ENCODE results near the gene ROR2.
"Not testable (repeated sequence)": the region's sequence is repeated elsewhere in the genome, so short reads cannot be mapped to it uniquely, and the experiment has no call there.

ROR2 gene

DNA sequence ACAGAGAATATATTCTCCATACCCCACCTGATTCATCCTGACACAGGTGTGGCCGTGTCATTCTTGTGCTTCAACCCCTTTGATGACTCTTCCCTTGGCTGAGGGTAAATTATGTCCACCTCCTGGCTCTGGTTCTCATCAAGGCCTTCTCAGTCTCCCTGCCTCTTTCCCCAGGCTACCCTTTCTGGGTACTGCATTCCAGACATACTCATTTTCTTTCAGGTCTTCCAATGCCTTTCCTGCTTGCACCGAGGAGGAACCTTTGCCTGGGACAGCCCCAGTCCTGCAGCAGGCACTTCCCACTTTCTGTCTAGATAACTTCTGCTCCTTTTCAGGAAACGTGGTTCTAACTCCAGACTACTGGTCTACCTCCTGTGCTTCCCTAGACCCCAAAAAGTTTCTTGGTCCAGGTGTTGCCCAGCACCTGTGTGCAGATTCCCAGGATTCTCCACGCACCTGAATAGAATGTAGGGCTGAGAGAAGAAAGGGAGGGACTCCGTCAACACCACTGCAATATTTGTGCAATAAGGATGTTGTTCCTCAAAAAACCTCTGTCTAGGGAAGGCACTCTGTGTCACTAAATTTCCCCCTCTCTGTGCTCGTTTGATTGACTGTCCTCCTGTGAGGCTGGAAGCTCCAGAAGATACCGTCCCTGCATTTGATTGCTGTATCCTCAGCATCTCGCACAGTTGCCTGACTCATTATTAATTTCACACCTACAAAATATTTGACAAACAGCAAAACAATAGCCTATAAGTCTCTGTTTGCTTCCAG lies 271.0 kb downstream of the ROR2 start:
- DNase-seq (ENCODE audit: low read depth) = no peak

DNA sequence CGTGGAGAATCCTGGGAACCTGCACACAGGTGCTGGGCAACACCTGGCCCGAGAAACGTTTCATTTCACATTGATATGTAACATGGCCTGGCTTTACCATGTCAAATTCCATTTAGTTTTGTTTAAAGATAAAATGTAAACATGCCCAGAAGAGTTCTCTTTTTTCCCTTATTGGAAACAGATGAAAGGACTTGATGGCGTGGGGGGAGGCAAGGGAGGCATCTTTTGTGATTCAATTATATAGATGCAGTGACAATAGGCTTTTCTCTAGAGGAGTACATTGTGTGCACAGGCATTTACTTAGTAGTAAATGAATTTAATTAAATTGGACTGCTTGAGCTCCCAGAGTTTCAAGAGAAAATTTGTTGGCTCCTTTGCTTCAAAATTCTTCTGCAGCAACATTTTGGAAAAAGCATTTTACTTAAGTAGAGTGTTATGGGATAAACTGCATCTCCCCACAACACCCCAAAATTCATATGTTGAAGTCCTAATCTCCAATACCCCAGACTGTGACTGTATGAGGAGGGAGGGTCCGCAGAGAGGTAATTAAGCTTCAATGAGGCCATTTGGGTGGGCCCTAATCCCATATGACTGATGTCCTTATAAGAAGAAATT lies 272.1 kb downstream of the ROR2 start:
- DNase-seq (ENCODE audit: low read depth) = no peak

DNA sequence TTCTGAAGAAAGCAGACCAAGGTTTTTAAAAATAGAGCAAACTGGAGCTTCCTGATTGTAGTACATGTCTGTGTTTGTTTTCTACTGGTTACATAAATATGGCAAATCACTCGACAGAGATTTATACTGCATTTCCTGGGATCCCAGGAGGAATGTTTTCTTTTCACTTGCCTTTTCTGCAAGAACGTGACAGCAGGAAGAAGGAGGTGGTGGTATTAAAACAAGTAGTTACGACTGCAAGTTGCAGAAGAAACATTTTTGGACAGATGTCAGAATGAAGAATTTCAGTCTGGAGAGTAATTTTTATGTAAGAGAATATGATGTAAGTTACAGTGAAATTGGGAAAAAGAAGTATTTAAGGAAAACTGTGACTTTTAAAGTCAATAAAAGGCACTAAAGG lies 272.7 kb downstream of the ROR2 start:
- no peak for DNase-seq (ENCODE audit: low read depth)

DNA sequence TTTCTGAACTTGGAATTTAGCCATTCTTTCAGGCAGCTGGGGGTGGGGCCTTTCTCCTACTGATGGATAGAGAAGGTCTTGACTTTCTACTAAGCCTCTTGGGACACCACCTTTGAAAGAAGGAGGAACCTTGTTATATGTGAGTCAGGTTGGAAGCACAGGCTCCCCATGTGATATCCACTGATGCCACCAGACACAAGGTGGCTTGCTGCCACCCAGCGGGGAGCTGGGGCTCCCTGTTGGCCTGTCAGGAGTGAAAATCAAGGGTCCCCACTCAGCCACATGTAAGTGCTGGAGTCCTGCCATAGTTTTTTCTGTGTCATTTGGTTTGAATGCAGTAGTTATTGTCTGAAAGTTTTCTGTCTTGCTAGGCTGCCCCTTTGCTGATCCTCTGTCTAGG lies 274.0 kb downstream of the ROR2 start:
- DNase-seq (ENCODE audit: low read depth) = peak; percentile 28

DNA sequence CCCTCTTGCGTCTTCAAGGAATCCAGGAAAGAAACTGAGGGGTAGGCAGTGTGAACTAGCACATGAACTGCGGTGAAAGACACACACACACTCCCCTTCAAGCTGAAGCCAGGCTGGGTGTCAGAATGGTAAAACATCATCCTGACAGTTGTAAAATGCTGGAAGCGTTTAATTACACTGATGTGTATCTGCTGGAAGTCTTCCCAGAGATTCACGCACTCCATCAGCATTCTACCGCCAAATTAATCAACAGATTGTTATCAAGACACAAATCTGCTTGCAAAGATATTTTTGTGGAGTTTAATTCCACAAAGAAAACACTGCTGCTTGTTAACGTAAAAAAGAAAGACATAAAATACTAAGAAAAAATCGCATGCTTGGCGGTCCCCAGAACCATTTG lies 285.4 kb downstream of the ROR2 start:
- no peak for DNase-seq (ENCODE audit: low read depth)

DNA sequence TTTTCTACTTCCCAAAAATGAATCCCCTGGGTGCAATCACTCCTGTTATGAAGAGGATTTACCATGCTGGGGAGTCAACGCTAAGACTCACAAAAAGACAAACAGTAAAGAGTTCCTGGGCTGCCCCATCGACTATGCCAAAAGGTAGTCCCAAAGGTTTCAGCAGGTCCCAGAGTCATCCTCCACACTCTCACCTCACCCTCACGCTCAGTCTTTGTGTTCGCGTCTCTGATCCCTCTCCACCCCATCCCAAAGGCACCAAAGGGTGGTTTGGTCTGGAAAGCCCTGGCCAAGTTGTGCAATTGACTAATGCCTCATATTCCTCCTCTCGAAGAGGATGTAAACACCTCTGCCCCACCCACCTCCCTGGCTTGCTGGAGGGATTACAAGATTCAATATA lies 286.2 kb downstream of the ROR2 start:
- DNase-seq (ENCODE audit: low read depth) = no peak

DNA sequence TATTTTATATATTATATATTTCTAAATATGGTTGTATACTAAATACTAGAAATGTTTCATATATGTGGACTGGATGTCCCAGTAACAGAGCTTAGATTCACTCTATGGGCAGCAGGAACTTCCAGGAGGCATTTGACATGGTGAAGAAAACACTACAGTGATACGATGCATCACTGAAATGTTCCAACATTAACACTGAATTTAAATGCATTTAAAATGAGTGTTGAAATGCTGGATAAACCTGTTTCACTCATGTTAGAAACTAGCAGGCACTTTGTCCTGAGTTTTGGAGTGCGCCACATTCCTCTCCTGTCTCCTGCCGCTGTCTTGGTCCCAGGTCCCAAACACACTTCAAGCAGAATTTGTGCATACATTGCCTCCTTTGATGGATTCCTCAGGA lies 288.6 kb downstream of the ROR2 start:
- DNase-seq (ENCODE audit: low read depth) = no peak

DNA sequence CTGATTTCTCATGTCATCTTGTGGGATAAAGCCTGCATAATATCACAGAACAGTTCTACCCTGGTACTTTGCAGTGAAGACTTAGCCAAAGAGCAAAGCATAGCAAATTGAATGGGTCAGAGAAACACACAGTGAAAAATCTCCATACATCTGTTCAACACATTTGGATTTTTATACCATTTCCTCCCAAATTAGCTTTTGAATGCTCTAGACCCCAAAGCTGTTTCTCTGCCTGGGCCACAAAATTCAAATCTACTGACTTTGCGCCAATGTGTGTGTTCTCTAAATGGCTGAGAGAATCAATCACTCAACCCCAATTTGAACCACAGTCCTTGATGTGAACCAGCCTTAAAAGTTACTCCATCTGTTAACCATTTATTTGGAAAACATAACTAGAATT lies 289.5 kb downstream of the ROR2 start:
- DNase-seq (ENCODE audit: low read depth) = no peak

DNA sequence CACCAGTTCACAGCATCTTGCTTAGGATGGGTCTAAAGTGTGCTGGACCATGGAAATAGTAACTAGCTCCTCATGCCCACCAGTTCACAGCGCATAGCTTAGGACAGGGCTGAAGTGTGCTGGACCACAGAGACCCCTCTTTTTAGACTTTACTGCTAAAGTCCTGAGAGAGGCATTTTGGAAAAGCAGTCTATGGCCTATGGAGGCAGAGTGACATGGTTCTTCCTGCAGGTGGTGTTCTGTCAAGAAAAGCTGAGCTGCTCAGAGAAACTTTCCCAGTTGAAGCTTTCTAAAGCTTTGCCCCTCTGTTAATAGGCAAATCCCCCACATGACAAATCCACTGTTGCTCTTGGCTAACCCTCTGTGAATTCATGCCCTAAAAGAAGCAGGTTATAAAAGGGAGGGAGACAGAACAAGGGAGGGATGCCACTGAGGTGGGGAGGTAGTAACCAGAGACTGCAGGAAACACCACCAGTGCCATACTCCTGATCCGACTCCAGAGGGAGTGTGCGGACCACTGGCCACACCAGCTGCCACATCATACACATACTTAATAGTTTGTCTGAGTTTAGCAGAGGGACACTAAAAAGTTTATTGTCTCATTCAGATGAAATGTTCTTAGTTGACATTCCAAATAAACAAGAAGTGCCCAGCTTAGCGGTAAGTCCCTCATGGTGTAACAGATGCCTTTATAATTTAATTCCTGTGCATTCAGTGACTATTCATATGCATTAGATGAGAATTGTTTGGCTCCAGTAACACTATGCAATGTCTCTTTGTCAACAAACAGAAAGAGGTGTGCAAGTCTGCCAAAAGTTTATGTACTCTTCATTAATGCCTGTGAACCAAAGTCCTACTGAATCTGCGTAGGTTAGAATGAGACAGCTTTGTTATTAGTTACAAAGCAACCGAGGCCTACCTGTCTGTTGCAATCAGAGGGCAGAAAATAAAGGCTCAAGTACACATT lies 290.2 kb downstream of the ROR2 start:
- DNase-seq (ENCODE audit: low read depth) = peak; percentile 39

DNA sequence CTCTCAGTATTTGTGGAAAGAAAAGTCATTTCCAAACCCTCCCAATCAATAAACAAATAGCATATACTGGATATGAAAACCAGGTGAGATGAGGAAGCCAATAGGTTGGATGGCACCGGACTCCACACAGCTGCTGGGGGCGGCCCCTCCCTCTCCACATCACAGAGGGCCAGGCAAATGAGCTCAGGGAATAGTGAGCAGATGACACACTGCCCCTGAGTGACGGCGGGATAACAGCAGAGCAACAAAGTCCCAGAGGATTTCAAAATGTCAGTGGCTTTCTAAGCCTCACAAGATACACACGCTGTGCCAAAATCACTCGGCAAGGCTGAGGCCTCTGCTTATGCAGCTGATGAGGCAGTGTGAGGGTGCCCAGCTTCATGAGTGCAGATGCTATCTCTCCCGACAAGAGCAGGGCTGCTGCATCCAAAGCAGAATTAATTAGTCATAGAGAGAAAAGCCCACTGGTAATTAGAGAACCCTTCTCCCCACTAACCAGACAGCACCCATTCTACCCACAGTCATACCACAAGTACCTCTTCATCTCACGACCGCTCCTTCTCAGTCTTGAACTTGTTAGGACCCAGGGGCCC lies 291.4 kb downstream of the ROR2 start:
- DNase-seq (ENCODE audit: low read depth) = no peak

DNA sequence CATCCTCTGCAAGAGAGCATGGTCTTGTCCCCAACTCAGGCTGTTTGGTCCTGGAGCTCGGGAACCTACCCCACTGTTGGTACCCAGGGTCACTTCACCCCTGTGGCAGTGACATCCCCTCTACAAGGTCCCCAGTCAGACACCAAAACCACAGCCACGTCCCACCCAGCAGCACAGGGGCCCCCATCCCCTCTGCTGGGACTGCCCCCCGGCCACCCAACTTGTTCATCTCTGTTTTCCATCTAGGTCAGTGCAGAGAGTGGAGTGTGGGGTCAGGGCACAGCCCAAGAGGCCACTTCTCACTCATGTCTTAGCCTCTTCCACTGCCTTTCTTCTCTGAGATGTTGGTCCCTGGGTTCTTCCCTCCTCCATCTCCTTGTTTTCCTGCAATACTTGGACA lies 292.5 kb downstream of the ROR2 start:
- DNase-seq (ENCODE audit: low read depth) = no peak

DNA sequence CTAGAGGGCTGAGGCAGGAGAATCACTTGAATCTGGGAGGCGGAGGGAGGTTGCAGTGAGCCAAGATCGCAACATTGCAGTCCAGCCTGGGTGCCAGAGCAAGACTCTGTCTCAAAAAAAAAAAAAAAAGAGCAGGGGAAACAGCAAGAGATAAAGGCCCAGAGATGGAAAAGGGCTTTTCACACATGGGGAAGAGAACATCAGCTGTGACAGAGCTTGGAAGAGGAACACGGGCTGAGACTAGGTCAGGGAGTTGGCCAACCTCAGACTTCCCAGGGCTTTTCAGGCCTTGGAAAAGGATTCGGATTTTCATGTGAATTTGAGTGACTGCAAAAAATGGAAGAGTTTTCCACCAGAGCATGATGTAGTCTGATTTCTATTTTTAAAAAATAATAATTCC lies 294.4 kb downstream of the ROR2 start:
- no peak for DNase-seq (ENCODE audit: low read depth)

DNA sequence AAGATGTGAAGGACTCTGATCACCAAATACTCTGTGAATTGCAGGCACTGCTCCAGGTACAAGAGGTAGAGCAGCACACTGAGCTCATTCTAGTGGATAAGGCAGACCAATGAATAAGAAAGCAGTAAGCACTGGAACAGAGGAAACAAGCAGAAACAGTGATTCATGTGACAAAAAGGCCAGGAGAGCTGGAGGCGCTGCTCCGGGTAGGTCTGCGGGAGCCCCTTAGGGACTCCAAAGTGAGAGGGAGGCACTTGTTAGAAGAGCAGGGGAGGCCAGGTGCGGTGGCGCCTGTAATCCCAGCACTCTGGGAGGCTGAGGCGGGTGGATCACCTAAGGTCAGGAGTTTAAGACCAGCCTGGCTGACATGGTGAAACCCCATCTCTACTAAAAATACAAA lies 294.8 kb downstream of the ROR2 start:
- DNase-seq (ENCODE audit: low read depth) = no peak

DNA sequence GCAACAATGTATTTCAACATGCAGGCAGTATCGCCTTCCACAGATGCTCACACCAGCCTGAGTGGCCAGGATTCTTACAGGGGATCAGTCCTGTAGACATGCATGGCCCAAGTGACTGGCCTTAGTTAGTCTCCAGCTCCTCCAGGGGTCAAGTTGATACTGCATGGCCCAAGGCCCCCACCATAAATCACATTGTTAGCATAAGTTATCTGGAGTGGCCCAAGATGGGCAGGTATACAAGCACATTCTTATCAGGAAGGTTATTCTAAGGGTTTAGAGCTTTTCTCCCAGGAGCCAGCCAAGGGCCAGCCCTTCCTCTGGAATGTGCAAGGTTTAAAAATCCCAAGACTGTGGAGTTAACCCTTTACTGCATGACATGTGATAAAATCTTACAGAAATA lies 295.5 kb downstream of the ROR2 start:
- DNase-seq (ENCODE audit: low read depth) = no peak

DNA sequence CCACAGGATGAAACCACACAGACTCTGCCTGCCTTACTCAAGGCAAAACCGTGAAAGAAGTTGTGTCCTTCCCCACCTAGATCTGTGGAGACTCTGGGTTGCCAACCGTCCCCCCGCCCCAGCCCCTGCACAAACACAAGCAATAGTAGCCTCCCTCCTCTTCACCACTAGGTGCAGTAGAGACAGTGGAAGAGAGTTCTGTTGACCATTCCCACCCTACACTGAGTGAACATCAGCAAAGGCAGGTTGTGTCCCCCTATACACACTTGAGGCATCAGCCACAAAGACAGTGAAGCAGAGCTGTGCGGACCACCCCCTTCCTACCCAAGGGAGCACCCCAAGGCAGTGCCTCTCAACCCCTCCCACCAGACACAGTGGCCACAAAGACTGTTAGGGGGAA lies 302.7 kb downstream of the ROR2 start:
- DNase-seq (ENCODE audit: low read depth) = no peak

DNA sequence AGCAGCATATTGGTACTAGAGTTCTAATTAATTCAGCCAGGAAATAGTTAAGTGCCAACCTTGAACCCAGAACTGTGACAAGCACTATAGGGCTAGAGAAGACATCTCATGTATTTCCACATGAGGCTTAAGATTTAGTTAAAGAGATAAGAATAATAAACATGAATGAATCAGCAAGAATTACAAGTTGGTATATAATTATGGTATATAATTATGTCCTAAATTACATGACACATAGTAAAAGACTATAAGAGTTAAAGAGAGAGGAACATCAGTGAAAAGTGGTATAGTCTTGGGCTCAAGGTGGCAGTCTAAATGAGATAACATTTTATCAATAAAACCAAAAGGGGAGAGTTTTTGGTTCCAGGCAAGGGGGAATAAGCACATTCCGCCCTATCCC lies 303.3 kb downstream of the ROR2 start:
- DNase-seq (ENCODE audit: low read depth) = no peak

DNA sequence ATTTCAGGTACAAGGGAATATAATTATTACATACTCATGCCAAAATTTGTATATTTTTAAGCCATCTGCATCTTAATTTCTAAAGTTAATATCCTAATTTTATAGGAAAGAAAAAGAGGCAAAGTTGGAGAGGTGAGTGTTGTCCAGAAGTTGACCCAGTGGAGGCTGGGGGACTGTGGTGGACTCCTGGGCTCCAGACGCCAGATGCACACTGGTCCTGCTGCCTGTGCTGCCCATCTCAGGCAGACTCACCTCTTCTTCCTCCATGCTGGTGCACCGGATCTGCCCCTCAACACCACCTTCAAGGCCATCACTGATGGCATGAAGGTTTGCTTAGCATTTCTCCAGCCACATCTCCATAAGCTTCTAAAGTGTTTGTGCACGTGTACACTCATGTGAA lies 305.6 kb downstream of the ROR2 start:
- no peak for DNase-seq (ENCODE audit: low read depth)

DNA sequence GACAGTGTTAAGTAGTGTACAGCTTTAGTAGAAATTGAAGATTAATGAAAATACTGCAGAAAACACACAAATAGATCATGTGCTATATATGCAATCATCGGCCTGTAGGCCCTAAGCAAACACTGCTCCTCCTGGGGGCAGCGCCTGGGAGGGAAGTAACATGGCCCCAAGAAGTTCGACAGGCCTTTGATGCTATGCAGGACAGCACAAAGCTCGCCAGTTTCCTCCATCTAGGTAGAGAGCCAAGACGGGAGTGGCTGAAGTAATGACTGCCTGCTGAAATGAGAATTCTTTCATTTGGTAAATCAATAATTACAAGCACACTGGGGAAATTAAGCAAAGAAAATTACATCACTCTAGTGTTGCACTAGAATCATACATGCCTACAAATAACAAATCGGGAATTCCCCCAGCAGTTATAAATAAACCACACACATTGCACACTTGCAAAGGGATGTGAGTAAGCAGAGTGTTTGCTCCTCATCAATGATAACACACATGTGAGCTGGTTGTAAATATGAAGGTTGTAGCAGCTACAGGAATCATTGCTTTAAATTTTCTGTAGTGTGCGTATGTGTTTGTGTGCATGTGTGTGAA lies 306.4 kb downstream of the ROR2 start:
- DNase-seq (ENCODE audit: low read depth) = no peak

DNA sequence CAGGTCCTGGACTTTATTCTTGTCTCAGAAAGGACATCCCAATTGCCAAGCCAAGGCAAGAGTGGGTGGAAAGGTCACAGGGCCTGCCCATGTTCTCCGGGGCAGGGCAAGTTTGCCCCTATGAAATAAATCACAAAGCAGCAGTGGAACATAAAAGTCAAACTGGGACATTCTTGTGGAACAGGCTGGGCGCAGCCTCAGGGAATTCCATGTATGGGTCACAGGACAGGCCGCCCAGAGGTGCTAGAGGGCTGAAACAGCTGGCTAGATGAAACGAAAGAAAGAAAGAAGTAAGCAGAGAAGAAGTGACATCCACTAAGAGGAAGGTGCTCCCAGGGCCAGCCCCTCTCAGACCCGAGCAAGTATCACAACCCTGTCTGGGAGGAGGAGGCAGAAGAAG lies 307.3 kb downstream of the ROR2 start:
- no peak for DNase-seq (ENCODE audit: low read depth)

DNA sequence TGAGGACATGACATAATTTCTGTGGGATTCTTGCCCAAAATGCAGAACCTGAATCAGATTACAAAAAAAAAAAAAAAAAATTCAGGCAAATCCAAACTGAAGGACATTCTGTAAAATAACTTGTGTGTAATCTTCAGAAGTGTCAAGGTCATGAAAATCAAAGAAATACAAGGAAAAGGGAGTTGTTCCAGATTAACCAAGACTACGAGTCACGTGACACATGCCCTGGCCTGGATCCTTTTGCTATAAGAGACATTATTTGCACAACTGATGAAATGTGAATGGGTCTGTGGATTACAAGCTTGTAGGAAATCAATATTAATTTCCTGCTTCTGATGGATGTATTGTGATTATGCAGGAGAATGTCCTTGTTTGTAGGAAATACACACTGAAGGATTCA lies 309.6 kb downstream of the ROR2 start:
- no peak for DNase-seq (ENCODE audit: low read depth)

DNA sequence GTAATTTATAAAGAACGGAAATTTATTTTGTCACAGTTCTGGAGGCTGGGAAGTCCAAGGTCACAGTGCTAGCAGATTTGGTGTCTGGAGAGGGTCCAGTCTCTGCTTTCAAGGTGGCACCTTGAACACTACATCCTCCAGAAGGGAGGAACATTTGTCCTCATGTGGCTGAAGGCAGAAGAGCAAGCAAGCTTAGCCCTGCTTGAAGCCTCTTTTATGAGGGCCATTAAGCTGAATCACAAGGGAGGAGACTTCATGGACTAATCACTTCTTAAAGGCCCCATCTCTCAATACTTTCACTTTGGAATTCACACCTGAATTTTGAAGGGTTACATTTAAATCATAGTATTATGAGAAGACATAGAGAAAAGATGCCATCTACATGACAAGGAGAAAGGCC lies 311.0 kb downstream of the ROR2 start:
- DNase-seq (ENCODE audit: low read depth) = no peak

DNA sequence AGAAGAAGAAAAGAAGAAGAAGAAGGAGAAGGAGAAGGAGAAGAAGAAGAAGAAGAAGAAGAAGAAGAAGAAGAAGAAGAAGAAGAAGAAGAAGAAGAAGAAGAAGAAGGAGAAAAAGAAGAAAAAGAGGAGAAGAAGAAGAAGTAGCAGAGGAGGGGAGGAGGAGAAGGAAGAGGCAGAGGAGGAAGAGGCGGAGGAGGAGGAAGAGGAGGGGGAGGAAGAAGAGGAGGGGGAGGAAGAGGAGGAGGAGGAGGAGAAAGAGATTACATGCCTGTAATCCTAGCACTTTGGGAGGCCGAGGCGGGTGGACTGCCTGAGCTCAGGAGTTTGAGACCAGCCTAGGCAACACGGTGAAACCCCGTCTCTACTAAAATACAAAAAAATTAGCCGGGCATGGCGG lies 315.2 kb downstream of the ROR2 start:
- not testable (repeated sequence) for DNase-seq (ENCODE audit: low read depth)
